ENCODE data around the gene SUPT4H1. TPM values are rescaled to one million over a fixed set of nuclear protein-coding genes. Genes with fewer than 3 reads are reported as not detected.

Gene SUPT4H1
- total and polyA plus RNA-seq, 2 donors (not counting 1 experiment from before 2014, with no cell fraction given), result 30.2 to 60.1 TPM

DNA sequence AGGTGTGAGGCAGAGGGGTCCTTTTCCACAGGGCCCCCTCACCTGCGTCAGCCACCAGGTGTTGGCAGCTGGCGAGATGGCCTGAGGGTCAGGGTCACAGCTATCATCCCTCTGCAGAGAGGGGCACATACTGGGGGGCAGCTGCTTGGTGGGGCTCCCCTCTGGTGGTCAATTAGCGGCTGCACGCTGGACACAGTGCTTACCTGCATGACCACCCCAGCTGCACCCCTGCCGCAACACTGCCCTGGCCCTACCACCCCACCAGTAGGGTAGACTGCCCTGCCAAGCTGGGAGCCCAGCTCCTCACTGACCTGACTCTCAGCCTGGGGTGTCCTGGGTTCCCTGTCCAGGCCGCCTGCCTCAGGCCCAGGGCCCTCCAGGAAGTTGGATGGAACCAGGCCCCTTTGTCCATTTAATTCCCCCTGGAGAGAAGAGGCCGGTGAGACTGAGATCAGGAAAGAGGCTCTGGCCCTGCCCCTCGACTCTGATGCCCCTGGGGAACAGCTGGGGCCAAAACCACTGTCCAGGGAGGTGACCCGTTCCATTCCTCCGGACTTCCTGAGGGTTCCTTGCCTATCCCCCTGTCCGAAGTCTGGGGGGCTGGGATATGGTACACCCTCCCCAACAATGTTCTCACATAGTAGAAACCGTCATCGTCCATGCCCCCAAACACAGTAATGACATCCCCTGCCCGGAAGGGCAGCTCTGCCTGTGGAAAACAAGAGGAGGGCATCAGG lies 47.1 kb downstream of the SUPT4H1 start:
- H3K4me1 Mint-ChIP-seq, result peaks cover 11% of the 10 kb centered on the region
- Histone ChIP-seq H3K27ac (ENCODE audit: low read length in 2 of 2) (no peak overlapping the region), H3K9ac (ENCODE audit: low read length) (no peak overlapping the region), H4K20me1 (ENCODE audit: control insufficient read depth, insufficient read depth, low read length, poor library complexity, severe bottlenecking) (no peaks in the 10 kb centered on the region), H3K9me3 (ENCODE audit: control extremely low read depth in 1 of 3, control insufficient read depth in 2 of 3, insufficient read depth in 1 of 3, low read length in 2 of 3) (no peaks in the 10 kb centered on the region), H3K36me3 (replicated peaks in 1 of 2; ENCODE audit: control extremely low read depth in 1 of 2, control insufficient read depth in 1 of 2, extremely low read depth in 1 of 2, insufficient read depth in 2 of 2, low read length in 1 of 2) (no peaks in the 10 kb centered on the region), H3K4me3 (ENCODE audit: control extremely low read depth in 1 of 5, extremely low read depth in 1 of 5, insufficient read depth in 1 of 5, low read depth in 2 of 5, low read length in 4 of 5) (no peak overlapping the region), H3K79me2 (ENCODE audit: control insufficient read depth, insufficient read depth, low read length) (no peaks in the 10 kb centered on the region), H3K4me2 (replicated peaks; ENCODE audit: low read depth, low read length, poor library complexity, severe bottlenecking) (no peak overlapping the region), H3K27me3 (replicated peaks in 1 of 4; ENCODE audit: control extremely low read depth in 1 of 4, control insufficient read depth in 3 of 4, insufficient read depth in 4 of 4, low read length in 3 of 4) (no peaks in the 10 kb centered on the region), H2AFZ (ENCODE audit: insufficient read depth, low read depth, low read length, poor library complexity, severe bottlenecking) (peak overlapping the region; percentile 32), H3K4me1 (ENCODE audit: control insufficient read depth in 2 of 2, insufficient read depth in 2 of 2, low read length in 2 of 2) (peaks cover 3 to 14% of the 10 kb centered on the region in 2 donors)
- DNase-seq, result no peak
- no peak overlapping the region for H3K27ac Mint-ChIP-seq
- ATAC-seq (ENCODE audit: low read depth), result no peak
- CTCF ChIA-PET, result interaction anchor here (0.5 to 4.8 kb wide), 16 partner anchors 10 to 740 kb away, joined by 3 to 59 read pairs (median 4); partner anchors contain the start of genes HSF5, RNF43 and TSPOAP1
- no peaks in the 10 kb centered on the region for H3K9me3 Mint-ChIP-seq (ENCODE audit: insufficient read depth)
- intact Hi-C loops (cut with micrococcal nuclease), result loop anchor here (1.0 kb wide), 1 partner anchor 142 kb away; no protein-coding TSS in a partner anchor
- no peaks in the 10 kb centered on the region for H3K27me3 Mint-ChIP-seq
- POLR2A ChIA-PET, result interaction anchor here (0.5 kb wide), 1 partner anchor 87 kb away, joined by 3 read pairs; no protein-coding TSS in a partner anchor
- WGBS (ENCODE audit: insufficient coverage), result 95% methylated on average over 14 of the region's 14 CpGs
- no peak overlapping the region for H3K4me3 Mint-ChIP-seq
- no peak for TF ChIP-seq EZH2 (IDR thresholded peaks at IDR 0.05; ENCODE audit: borderline replicate concordance, insufficient read depth, low read depth, low read length, poor library complexity, severe bottlenecking)
- TF ChIP-seq, protein P1, sequence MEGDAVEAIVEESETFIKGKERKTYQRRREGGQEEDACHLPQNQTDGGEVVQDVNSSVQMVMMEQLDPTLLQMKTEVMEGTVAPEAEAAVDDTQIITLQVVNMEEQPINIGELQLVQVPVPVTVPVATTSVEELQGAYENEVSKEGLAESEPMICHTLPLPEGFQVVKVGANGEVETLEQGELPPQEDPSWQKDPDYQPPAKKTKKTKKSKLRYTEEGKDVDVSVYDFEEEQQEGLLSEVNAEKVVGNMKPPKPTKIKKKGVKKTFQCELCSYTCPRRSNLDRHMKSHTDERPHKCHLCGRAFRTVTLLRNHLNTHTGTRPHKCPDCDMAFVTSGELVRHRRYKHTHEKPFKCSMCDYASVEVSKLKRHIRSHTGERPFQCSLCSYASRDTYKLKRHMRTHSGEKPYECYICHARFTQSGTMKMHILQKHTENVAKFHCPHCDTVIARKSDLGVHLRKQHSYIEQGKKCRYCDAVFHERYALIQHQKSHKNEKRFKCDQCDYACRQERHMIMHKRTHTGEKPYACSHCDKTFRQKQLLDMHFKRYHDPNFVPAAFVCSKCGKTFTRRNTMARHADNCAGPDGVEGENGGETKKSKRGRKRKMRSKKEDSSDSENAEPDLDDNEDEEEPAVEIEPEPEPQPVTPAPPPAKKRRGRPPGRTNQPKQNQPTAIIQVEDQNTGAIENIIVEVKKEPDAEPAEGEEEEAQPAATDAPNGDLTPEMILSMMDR (IDR thresholded peaks at IDR 0.05), result no peak
